T-helper 2 cell (primary cell): ENCODE data around the gene ZNF638.

ENCODE experiments used
- DNase-seq, 5 experiments: peaks; one replicate each; pipeline versions ENCODE4 v3.0.0 to v3.0.0-alpha.2; 2012 to 2022

ZNF638 gene

DNA sequence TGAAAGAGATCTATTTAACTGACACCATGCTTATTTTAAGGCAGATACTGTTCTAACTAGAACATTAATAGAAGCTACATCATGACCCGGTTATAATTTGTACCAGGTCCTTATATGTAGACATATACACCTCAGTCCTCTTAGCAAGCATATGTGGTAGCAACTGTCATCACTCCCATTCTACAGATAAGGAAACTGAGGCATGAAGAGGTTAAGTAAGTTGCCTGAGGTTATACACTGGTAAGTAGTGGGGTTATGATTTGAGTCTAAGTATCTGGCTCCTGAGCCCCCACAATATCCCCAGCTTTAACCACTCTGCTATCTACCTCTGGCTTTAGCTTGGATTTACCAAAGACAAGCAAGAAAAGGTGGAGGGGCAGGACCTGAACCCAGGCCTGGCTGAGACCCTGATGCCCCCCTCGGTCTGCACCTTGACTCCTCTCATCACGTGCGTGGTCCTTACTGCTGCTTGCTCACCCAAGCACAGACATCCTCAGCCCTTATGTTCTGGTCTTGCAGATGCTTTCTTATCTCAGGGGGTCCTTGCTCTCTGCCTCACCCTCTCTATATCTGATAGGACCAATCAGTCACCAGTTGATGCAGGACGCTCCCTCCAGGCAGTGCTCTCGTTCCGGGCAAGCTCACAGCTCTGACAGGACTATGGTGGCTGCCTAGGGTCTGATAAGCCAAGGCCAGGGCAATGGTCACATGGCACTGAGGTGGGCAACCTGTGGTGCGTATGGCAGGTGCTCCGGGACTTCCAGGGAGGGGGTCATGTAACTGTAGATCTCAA lies 125.7 kb downstream of the ZNF638 start:
- DNase-seq = no peak

DNA sequence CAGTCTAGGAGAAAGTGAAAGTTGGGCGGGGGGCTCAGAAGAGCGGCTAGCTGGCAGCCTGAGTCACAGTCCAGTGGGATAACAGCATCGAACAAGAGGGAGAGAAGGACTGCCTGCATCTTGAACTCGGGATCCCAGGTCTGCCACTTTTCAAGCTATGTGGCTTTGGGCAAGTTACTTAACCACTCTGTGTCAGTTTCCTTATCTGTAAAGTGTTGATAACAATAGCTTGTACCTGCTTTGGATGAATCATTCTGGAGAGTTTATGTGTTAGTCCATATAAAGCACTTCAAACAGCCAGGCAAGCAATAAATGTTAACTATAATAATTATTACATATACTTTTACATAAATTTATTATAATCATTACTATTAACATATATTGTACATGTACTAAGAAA lies 126.3 kb downstream of the ZNF638 start:
- no peak for DNase-seq

DNA sequence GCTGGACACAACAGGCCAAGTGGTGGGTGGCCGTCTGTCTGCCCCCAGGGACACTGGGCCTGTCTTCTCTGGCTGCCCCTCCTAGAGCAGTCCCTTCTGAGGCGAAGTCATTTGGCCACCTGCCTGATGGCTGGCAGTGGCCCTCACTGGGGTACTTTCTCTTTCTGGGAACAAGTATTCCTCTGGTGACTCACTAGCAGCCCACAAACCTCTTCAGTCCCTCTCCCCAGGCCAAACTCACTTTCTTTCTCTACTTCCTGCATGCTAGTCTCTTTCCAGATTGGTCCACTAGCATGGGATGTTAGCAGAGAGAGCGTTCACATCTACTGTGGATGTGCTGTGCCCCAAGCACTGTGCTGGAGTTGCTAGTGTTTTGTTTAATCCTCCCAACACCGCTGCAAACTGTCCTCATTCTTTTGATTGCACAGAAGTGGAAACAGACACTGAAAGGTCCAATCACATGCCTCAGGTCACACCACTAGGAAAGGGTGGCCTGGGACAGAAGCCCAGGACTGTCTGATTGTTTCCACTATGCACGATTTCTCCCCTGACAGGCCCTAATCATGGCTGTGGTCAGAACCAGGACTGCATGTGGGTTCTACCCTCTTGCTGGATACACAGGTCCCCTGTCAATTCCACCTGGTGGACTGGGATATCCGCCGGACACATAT lies 127.0 kb downstream of the ZNF638 start:
- no peak for DNase-seq

DNA sequence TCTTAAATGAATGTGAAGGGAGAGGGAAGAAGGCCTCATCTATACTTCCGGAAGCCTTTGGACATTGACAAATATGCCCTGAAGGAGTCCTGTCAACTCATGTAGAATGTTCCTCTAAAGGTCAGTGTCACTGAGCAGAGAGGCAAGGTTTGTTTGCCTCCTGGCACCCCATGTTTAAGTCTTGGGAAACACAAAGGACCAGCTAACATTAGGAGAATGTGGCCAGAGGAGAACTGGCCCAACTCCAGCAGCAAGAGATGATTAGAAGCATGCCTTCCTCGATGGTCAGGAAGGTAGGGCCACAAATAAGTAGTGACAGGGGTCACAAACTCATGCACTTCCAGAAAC lies 127.5 kb downstream of the ZNF638 start:
- DNase-seq = no peak

DNA sequence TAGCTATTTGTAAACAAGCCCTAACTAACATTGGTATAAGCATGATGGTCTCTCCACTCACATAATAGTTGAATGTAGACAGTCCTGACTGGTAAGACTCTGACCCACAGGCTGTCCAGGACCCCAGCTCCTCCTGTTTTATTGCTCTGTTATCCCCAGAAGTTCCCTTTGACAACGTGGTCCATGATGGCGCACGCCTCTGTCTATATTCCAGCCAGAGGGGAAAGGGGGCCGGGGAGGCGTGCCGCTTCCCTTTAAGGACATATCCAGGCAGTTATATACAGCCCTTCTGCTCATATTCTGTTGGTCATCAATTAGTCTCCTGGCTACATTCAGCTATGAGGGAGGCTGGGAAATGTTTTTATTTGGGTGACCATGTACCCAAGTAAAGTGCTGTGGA lies 128.5 kb downstream of the ZNF638 start:
- DNase-seq = no peak

DNA sequence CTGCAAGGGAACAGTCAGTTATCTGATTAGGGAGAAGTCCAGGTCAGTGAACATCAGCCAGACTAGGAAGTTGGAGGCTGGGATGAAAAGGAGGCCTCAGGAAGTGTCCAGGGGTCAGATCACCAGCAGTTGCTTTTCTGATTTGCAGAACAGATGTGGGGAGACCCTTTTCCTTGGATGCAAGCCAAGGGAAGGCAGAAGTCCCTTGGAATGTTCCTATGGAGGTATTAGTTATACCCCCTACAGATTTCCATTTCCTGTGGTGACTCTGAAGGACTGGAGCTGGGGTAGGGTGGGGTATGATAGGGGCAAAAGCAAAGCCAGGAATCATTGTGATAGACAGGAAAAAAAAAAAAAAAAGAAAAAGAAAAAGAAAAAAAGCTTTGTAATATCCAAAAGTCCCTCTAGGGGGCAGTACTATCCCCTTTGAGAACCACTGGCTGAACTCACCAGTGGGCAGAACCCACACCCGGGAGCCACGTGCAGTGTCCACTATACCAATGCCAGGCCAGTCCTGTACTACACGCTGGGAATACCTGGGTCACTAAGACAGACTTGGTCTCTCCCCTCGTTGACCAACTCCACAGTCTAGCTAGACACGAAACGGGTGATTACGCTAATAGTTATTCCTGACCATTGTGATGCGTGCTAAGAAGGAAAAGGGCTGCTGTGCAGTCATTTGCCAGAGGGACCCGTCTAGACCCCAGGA lies 129.2 kb downstream of the ZNF638 start:
- no peak for DNase-seq

DNA sequence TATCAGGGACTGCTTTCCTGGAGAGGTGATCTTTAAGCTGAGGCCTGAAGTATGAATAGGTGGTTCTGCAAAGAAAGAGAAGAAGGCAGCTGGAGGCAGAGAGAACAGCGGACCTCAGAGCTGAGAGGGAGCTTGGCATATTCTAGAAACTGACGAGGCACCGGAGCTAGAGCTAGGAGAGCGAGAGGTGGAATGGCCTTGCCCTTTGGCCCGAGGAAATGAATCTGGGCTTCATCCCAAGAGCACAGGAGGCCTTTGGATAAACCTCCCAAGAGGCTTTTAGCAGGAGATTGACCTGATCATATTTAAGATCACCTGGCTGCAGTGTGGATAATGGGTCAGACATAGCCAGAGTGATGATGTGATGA lies 129.7 kb downstream of the ZNF638 start:
- no peak for DNase-seq

DNA sequence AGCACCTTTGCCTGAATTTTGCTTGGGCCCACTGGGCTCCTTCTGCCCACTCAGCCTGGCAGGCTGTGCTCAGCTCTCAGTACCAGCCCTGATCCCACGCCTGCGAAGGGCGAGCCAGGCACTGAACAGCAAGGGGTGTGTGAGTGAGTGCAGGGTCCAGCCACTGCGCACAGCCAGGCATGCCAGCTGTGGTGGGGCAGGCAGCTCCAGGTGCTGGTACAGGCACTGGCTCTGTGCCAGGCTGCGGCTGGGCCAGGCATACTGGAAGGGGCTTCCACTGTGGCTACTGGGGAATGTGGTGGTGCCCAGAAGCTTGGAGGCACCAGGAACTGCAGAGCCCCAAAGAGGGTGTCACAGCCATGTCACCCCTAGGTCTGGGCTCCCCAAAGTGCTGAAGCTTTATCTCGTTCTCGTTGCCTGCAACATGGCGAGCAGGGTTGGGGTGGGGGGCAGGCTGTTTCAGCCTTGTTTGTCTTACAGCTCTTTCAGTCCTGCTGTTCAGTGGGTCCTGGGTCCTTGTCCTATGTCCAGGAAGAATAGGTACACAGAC lies 130.5 kb downstream of the ZNF638 start:
- DNase-seq = no peak

DNA sequence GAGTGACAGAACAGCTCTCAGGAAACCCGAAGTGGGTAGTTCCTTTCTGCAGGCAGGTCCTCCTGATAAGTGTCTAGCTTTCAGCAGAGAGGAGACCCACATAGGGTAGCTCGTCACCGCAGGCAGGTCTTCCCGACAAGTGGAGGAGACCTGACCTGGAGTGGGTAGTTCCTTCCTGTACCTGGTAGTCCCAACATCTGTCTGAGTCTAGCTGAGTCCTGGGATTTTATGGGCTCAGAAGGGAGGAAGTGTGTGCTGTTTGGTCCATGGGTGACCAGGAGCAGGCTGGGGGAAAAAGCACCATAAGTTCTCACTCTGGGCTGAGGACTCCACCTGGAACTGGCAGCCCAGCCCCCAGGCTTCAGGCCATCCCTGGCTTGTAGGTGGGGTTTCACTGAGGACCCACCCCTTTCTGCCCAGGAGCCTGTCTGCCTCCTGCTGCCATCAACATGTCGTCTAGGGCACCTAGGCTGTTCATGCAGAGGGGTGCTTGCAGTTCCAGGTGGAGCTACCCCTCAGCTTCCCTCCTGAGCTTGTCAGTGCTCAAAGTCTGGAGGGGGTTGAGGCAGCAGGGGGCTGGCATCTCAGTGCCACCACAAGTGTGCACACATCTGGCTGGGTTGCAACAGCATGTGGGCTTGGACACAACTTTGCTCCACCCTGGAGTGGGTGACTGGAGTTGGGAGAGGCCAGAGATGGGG lies 131.2 kb downstream of the ZNF638 start:
- no peak for DNase-seq

DNA sequence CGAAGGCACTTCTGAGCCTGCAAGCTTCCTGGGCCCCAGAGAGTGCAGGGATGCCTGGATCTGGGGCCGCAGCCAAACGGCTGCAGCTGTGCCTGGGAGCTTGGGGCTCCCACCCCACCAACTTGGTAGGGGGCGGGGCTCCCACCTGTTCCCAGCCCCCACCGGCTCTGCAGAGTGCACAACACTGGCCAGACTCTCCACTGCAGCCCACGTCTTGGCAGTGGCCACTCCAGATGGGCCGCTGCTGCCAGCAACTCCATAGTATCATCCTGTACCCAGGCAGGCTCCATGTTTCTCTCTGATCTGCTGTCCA lies 131.7 kb downstream of the ZNF638 start:
- DNase-seq = no peak

DNA sequence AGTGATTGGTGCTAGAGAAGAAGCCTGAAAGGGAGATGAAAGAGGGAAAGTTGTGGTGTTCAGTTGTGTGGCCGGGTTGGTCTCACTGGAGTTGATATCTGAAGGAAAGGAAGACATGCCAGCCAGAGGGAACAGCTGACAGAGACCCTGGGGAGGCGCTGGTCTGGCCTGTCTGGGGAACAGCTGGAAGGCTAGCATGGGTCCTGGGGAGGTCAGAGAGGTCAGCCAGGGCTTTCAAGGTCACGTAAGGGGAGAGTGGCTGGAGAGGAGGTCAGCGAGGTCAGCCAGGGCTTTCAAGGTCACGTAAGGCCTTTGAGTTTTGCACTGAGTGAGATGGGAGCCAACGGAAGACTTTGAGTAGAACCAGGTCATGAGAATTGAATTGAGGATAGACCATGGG lies 132.8 kb downstream of the ZNF638 start:
- no peak for DNase-seq

DNA sequence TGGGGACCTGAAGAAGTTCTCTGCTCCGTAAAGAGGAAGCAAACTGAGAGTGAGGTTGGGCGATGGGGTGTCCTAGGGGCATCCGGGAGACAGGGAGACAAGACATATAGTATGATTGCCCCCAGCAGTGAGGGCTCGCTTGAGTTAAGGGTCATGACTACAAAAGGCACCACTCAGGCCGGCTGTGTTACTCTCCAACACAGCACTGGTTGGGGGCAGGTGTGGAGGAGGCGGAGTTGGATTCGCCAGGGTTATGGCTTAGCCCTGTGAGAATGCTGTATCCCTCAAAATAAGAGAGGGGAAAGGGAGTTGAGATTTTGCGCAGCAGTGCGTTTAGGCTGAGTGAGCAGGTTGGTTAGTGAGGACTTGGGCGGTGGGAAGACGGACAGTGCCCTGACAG lies 133.8 kb downstream of the ZNF638 start:
- DNase-seq = no peak

DNA sequence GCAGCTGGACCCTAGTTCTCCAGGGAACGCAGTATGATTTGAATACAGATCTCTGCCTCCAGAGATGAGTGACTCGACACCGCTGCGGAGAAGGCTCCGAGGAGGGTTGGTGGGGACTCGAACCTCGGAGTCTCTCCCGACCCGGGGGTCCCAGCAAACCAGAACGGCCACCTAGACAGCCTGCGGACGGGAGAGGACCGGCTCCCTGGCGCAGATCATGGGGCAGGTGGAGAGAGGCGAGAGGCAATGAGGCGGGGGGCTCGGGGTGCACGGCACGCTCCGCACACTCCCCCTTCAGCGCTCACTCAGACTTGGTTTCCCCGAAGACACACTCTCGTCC lies 134.3 kb downstream of the ZNF638 start:
- DNase-seq = no peak

DNA sequence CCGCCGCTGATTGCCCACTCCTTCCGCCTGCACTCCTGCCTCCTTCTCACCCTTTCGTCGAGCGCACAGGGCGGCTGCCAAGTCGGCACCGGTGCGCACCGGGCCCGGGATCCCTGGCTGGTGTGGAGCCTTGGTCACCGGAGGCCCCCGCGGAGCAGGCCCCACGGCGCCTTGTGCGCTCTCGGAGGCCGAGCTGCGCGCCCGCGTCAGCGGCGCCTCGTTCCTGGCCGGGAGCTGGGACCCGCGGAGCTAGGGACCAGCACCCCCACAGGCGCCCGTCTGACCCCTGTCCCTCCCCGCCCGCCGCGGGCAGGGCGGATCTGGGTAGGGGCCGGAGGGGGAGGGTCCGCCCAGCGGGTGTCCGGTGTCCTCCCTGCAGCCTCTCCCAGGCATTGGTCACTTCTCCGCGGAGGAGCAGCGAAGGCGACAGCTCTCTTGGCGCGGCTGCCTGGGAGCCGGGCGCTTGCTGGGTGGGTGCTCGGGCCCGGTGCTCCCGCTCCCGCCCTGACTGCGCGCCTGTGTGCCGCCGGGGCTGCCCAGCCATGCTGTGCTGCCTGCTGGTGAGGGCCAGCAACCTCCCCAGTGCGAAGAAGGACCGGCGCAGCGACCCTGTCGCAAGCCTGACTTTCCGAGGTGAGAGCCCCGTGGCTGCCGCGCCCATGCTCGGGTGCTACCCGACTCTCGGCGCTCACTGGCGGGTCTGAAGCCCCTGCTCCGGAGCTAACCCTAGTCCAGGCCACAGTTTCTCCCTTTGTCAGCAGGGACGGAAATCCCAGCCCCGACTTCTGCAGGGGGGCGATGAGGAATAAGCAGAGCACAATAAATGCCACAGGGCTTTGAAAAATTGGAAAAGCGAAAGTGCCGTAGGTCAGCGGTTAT lies 135.0 kb downstream of the ZNF638 start:
- peak in 1 of 5 experiments; percentile 19 for DNase-seq

DNA sequence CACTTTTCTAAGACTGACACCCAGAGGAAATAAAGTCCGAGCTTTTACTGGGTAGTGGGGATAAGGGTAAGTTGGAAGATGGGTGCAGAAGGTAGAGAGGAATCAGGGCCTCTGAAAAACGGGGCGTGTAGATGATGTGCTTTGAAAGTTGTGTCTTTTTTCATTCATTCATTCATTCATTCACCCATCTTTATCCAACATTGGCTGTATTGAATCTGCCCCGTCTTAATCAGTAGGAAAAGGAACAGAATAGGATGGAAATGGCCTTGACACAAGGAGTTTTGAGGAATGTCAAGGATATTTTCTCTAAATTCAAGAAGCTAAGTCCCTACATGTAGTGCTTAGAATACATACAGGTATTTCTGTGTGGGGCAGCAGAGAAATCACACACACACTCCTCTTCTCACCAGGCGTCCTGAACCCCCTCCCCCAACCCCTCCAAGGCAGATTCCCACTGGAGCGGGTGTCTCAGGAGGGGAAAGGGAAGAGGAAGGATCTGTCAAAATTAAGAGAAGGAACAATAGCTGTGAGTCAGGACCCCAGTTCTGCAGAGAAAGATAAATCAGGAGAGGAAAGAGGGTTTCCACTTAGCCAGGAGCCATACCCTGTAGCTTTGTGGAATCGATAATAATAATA lies 135.7 kb downstream of the ZNF638 start:
- DNase-seq = no peak

DNA sequence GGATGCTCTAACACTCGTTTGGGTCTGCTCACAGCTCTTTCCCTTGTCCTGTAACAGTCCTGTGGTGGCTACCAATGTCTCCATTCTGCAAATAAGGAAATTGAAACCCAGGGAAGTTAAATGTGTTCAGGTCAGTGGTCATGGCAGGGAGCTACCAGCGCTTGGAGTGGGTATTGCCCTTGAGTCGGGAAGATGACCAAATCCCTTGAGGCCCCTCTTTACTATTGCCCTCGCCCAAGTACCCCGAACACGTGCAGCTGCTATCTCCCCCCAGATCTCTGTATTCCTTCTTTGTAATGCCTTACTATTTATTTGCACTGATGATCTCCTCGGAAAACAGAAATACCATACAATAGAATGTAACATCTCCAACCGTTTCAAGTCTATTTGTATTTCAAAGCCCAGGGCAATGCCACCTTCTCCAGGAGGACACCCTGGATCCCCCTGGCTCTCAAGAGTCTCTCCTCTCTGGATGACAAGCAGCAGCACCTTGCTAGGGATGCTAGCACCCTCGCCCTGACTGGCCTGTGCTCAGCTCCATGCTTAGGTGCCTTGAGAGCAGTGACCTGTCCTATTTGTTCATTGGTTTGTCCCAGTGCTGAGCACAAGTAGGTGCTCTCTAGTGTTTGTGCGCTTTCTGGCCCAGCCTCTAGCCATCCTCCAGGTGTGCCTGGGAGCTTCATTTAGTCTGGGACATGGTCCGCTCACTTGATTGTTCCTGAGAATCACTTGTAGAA lies 136.9 kb downstream of the ZNF638 start:
- no peak for DNase-seq

DNA sequence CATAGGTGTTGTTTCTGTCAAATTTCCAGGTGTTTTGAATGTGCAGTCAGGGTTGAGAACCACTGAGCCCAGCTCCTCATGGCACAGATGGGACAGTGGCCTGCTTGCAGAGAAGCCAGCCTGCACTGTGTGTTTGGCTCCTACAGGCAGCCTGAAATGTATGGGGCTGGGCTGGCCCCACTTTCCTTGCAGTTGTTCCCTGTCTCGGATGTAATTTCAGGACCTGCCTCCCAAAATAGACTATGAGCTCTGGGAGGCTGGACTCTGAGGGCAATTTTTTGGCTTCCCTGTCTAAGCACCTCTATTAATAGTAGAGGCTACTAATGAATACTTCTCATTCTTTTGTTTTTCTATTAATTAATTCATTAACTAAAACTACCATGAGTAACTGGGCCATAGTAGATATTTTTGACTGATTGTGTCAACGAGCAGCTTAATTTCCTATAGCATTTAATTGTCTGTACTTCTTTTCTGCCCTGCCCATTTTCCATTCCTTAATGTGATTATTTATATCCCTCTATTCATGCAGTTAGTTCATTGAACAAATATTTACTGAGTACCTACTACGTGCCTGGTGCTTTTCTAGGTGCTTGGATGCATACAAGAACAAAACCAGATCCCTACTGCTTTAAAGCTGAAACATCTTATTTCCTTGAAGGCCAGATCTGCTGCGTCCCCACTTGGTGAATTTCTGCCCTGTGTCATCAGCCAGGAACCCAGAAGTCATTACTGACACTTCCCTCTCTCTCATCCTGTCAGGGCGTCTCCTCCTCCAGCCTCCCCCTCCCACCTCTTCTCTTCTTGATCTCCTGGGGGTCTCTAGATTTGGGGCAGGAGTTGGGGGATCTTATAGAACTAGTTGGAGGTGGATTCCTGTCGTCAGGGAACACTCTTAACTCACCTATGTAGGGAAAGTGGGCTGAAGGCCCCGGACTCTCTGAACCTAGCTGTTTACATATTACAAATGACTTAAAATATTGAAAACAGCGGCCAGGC lies 138.1 kb downstream of the ZNF638 start:
- no peak for DNase-seq

DNA sequence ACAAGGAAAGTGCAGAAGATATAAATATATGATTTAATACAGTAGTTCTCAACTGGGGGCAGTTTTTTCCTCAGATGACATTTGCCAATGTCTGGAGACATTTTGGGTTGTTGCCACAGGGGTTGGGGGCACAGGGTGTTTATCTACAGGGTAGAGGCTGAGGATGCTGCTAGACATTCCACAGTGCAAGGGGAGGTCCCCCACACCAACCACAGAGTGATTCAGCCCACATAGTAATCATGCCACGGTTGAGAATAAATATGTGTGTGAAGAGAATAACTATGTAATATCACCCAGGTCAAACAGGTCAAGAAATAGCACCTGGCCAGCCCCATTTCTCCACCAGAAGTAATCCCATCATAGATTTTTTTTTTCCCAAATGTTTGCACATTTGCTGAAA lies 139.7 kb downstream of the ZNF638 start:
- DNase-seq = no peak

DNA sequence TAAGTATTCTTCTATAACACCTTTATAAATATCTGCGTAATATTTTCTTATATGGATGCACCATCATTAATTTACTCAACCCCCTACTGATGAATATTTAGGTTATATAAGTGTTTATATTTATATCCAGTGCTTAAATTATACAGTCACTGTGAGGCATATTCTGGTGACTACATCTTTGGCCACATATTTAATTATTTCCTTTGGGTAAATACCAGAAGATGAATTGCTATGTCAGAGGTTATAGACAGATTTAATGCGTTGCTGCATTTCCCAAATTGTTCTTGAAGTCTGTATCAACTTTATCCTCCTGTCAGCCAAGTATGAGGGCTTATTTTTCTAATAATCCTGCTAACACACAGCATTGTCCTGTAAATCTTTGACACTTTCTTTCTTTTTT lies 140.4 kb downstream of the ZNF638 start:
- no peak for DNase-seq
